Activated CD8-positive, alpha-beta memory T cell treated with anti-CD3 and anti-CD28 coated beads for 1 hour (primary cell): ENCODE results near the gene GRK5.

Source experiments
- DNase-seq, 2 donors: peaks; one replicate each; pipeline ENCODE4 v3.0.0-alpha.2; 2020; ENCODE audit warnings: low read depth in 1 of 2; ENCODE audit errors: extremely low read depth in 1 of 2

Gene GRK5

GRCh38 chr10:119292968-119293760, 85.8 kb downstream of the GRK5 start:
- DNase-seq: no peak

- no peak for DNase-seq
Measured at GRCh38 chr10:119296703-119297102, 89.3 kb downstream of the GRK5 start.

GRCh38 chr10:119297207-119297968, 90.0 kb downstream of the GRK5 start:
- DNase-seq: no peak

- no peak for DNase-seq
Measured at GRCh38 chr10:119298810-119299209, 91.4 kb downstream of the GRK5 start.

- no peak for DNase-seq
Measured at GRCh38 chr10:119299531-119299930, 92.2 kb downstream of the GRK5 start.

GRCh38 chr10:119301397-119301796, 94.0 kb downstream of the GRK5 start:
- DNase-seq: peak; percentile 26 to 49

- no peak for DNase-seq
Measured at GRCh38 chr10:119302172-119302571, 94.8 kb downstream of the GRK5 start.

- no peak for DNase-seq
Measured at GRCh38 chr10:119302591-119303253, 95.4 kb downstream of the GRK5 start.

- DNase-seq: no peak
Measured at GRCh38 chr10:119303886-119304285, 96.5 kb downstream of the GRK5 start.

- DNase-seq: no peak
Measured at GRCh38 chr10:119304541-119304940, 97.2 kb downstream of the GRK5 start.

GRCh38 chr10:119305860-119306513, 98.6 kb downstream of the GRK5 start:
- peak; percentile 70 to 82 for DNase-seq

GRCh38 chr10:119306514-119306951, 99.2 kb downstream of the GRK5 start:
- DNase-seq: peak; percentile 51 to 52

- DNase-seq: no peak
Measured at GRCh38 chr10:119306986-119307392, 99.6 kb downstream of the GRK5 start.

- no peak for DNase-seq
Measured at GRCh38 chr10:119308089-119308488, 100.7 kb downstream of the GRK5 start.

- DNase-seq: no peak
Measured at GRCh38 chr10:119308551-119309422, 101.4 kb downstream of the GRK5 start.

- DNase-seq: no peak
Measured at GRCh38 chr10:119309423-119309770, 102.0 kb downstream of the GRK5 start.

- DNase-seq: no peak
Measured at GRCh38 chr10:119310806-119311205, 103.4 kb downstream of the GRK5 start.

GRCh38 chr10:119312241-119312640, 104.9 kb downstream of the GRK5 start:
- no peak for DNase-seq

- DNase-seq: no peak
Measured at GRCh38 chr10:119313024-119313423, 105.7 kb downstream of the GRK5 start.

- DNase-seq: no peak
Measured at GRCh38 chr10:119313644-119314043, 106.3 kb downstream of the GRK5 start.
